Muscle of arm (tissue), 12 donors: ENCODE measurements around the gene C7orf57. TPM values are rescaled to one million over a fixed set of nuclear protein-coding genes. Genes with fewer than 3 reads are reported as not detected.
"Not testable (repeated sequence)": the region's sequence is repeated elsewhere in the genome, so short reads cannot be mapped to it uniquely, and the experiment has no call there.

Experiments
- DNase-seq: peaks from one replicate; pipeline ENCODE4 v3.0.0-alpha.2; 2013
- polyA plus RNA-seq, 12 donors: library from polyadenylated mRNA; unstranded; fragments of 120-200 nt; gene quantifications; one replicate each; pipeline ENCODE4 v1.2.1, GENCODE V29; 2013; ENCODE audit not compliant: insufficient read length in 12 of 12

Gene C7orf57
- polyA plus RNA-seq, 12 donors, result 0.09 to 0.20 (median 0.16) TPM; not detected in 7

DNA sequence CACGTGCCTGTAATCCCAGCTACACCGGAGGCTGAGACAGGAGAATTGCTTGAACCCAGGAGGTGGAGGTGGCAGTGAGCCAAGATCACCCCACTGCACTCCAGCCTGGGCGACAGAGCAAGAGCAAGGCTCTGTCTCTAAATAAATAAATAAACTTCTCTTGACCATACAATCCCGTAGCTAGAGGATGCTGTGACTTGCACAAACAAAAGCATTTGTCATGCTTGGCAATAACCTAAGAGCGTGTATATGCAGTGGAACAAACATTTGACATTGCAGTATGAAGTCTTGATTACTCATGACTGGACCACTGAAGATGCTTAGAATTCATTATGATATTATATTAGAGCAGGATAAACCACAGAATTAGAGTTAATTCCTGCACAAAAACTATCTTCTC is 1.4 kb upstream of the C7orf57 start:
- no peak for DNase-seq

DNA sequence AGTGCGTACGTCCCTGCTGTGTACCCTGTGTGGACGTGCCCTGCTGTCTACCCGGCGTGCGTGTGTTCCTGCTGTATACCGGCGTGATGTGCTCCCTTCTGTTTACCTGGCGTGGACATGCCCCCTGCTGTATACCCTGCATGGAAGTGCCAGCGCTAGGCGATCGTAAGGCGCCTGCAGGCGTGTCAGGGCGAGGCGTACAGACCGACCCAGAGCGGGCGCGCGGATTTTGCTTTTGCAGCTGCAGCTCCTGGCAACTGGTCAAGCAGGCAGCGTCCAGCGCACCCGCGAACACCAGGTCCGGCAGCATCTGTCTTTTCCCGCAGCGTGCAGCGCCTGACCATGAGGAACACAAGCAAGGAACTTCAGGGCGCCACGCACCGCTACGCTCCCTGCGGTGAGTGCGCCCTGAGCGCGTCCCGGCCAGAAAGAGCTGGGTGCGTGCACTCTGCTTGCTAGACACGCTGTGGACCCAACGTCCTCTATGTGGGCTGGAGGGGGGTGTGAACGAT is 680 bp downstream of the C7orf57 start:
- peak; percentile 45 for DNase-seq

DNA sequence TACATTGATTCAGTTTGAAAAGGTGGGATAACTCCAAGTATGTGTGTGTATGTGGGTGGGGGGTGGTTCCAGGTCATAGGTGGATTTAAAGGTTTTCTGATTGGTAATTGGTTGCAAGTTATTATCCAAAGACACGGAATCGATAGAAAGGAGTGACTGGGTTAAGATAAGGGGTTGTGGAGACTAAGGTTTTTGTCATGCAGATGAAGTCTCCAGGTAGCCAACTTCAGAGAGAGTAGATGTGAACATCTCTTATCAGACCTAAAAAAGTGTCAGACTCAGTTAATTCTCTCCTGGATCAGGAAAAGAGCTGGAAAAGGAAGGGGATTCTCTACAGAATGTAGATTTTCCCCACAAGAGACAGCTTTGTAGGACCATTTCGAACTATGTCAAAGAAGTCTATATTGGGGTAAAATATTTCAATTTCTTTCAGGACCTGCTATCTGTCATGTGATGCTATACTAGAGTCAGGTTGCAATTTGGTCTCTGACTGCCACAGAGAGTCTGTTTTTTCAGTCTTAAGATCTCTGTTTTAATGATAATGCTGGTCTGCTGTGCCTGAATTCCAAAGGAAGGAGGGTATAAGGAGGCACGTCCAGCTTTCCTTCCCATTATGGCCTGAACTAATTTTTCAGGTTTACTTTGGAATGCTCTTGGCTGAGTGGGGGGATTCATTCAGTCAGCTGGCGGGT is 3.6 kb downstream of the C7orf57 start:
- no peak for DNase-seq

DNA sequence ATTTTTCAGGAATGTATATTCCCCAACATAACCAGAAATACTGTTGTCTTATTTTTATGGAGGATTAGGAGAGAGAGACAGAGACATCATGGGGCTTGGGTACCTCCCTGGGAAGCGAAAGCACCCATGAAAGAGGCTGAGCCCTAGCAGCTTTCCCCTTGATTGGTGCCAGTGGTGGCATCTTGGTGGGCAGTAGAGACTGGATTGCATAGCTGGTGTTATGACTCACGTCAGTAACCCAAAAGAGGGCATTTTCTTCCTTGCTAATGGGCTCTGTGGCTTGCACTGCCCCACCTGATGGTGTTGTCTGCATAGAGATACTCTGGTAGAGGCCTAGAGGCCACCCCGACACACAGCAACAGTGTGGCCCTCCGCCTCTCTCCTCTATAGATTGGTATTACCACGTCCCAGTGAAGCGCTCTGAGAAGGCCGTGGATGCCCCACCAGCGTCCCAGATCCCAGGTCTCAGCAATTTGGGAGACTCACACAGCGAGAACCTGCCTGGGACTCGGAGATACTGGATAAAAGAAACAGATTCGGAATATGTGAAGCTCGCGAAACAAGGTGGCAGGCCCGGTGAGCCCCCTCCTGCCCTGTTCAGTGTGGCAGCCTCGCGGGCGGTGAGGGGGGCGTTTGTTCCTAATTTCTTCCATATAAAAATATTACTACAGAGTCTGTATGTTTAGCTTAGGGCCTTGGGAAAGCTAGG is 5.8 kb downstream of the C7orf57 start:
- DNase-seq, result no peak

DNA sequence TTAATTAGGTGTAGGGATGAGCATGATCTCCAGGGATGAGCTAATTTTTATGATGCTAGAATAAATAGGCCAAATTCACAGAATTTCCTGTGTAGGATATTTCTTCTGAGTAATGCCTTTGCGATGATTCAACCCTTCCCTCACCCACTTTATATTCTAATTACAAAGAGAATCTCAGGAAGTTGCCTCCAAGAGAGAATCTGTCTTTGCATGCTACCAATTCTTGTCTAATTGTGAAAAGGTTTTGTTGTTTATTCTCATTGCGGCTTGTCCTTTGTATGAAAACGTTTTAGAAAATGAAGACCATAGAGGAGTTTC is 6.3 kb downstream of the C7orf57 start:
- no peak for DNase-seq

DNA sequence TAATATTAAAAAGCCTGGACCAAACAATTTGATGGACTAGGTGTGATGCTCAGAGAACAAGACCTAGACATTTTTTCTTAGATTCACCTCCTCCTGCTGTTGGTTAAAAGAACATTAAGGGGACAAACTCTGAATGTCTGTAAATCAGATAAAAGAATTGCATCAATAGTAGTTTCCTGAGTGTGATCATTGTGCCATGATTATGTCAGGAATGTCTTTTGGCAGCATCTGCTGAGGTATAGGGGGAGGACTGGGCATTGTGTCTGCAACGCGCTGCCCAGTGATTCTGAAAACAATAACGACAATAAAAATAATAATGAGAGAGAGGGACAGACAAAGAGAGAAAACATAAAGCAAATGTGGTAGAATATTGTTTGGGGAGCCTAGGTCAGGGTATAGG is 6.9 kb downstream of the C7orf57 start:
- no peak for DNase-seq

DNA sequence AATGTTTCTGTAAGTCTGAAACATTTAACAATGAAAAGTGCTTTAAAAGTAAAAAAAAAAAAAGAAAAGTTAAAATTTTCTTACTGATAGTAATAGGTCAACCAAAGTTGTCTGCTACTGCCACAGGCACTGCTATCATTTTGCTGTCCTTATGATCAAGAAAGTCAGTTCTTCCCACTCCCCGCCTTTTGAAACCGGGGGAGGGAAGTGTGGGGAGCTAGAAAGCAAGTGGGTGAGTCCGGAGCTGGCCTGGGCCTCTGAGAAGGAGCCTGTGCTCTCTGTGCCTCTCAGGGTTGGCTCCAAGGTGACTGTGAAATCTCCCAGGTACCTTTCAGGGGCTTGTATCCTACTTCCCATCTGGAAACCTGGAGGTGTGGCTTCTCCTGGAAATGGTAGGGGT is 7.3 kb downstream of the C7orf57 start:
- no peak for DNase-seq

DNA sequence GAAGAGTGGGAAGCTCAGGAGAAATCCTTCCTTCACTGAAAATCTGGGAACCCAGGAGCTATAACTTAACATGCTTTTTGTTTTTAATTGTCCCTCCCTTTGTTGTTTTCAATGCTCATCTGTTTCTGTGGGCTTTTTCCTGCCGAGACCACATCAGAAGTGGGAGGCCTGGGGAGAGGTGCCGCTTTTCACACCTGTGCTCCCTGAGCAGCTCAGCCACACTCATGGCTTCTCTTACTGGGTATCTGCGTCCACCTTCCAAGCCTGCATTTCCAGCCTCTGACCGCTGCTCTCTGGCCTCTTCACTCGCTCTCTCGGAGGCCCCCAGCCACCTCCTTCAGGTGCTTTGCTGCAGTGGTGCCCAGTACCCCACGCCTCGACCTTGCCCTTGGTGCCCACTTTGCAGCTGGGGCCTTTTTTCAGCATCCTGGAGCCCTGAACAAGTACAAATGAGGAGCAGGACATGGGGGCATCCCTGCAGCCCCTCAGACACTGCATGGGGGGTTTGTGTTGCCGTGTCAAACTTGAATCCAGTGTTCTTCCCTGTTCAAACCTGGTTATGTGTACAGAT is 9.9 kb downstream of the C7orf57 start:
- DNase-seq, result no peak

DNA sequence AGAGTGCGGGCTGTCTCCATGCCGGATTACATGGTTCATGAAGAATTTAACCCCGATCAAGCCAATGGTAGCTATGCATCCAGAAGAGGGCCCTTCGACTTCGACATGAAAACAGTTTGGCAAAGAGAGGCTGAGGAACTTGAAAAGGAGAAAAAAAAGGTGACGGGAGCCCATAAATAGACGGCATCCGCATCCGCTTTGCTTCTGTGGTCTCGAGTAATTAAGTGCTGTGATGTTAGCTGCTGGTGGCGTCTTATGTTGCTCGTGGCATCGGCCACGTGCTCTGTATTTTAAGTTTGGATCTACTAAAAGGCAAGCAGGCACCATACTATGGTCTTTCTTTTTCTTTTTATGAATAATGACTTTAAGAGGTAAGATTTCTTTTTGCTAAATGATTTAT is 11.1 kb downstream of the C7orf57 start:
- no peak for DNase-seq

DNA sequence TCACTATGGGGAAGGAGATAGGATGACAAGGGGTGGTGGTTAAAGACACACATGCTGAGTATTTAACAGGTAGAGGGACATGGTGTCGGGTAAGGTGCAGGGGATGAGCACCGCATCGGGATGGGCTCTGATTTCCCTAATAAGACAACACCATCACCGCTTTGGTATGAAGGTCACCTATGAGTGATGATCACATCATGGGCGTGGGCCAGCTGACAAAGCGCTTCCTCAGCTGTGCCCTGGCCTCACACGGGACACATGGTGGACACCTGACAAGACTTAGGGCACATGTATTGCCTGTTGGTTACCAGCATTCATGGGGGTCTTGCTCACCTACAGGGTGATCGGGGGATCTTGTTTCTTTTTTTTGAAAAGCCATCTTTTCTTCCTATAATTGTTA is 12.8 kb downstream of the C7orf57 start:
- DNase-seq, result no peak

DNA sequence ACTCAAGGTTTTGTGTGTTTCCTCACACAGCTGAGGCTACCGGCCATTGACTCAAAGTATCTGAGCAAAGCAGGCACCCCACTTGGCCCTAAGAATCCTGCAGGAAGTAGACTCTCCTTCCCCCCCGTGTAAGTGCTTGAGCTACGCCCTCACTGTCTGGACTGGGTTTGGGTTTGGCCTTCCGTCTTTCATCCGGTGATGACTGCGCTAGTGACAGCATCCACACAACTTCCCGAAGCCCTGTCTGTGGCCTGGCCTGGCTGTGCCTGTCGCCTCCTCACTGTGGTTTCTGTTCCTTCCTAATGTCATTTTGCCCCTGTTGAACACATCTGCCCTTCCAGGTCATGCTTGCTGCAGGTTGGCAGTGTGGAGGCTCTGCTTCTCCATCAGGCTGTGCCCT is 14.5 kb downstream of the C7orf57 start:
- no peak for DNase-seq

DNA sequence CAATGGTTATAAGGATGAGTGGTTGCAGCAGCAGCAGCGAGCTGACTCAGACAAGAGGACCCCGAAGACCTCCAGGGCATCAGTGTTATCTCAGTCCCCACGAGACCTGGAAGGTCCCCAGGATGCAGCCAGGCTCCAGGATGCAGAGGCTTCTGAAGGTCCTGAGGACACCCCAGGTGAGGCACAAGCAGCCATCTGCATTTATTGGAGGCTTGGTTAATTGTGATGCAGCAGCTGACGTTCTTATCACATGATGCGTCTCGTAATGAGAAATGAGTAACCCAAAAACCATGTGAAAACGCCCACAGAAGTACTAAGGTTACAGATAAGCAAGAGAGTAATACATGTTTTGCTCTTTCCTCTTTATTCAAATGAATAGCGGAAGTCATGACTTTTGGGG is 17.4 kb downstream of the C7orf57 start:
- DNase-seq, result no peak

DNA sequence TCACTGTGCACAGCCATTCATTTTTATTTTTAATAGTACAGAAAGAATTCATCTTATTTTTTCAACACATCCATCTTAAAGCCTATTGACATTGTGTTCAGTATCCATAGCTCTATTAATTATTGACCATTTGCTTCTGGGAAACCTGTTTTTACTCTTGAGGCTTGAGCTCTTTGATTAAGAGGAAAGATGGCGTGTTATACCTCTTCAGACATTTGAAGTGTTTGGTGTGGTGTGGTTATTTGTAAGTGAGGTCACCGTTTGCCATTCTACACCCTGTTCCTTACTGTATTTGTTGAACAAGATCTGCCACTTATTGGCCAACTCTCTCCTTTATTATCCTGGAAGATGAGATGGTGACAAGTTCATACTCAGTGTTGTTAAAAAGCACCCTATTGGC is 18.4 kb downstream of the C7orf57 start:
- DNase-seq, result no peak

DNA sequence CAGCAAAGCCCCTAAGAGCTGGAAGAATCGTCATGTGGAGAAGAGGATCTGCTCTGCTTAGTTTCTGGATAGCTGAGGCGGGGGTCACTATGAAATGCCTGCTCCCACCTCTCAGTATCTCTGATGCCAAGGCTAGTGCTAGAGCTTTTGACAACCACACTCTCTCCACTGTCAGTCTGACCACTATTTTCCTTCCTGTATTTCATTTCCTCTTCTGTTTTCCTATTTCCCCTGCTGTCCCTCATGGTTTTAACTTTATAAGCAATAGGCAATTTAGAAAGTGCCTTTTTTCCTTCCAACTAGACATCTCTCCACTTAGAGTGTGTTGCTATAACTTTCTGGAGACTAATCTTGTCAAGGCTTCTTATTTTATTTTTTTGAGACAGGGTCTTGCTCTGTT is 23.6 kb downstream of the C7orf57 start:
- no peak for DNase-seq

DNA sequence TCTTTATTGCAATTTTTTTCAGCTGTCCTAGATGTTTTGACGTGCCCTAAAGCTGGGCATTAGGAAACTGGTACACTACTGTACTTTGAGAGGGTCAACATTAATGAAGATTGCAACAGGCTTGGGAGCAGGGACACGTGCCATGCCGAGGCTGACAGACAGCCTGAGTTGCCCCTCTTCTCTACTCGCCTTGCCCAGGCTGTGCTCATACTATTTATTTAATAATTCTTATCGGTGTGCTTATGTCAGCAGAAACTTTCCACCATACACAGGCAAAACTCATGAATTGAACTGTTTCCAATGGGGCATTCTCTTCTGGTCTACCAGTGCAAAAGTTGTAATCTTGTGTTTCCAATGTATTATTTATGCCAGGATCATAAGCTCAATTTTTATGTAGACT is 24.4 kb downstream of the C7orf57 start:
- no peak for DNase-seq

DNA sequence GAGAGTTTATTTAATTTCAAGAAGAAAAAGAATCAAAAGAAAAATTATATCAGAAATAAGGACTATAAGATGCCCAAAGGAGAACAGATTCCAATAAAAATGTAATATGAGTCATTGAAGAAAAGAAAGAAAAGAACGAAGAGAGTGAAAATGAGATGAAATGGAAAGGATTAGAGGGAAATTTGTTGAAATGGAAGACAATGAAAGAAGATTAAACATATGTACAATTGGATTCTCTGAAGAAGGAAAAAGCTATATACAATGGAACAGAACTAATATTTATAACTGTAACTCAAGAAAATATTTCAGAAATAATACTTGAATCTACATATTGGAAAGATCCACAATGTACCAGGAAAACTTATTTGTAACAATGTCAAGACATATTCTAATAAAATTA is 28.6 kb downstream of the C7orf57 start:
- DNase-seq, result no peak

DNA sequence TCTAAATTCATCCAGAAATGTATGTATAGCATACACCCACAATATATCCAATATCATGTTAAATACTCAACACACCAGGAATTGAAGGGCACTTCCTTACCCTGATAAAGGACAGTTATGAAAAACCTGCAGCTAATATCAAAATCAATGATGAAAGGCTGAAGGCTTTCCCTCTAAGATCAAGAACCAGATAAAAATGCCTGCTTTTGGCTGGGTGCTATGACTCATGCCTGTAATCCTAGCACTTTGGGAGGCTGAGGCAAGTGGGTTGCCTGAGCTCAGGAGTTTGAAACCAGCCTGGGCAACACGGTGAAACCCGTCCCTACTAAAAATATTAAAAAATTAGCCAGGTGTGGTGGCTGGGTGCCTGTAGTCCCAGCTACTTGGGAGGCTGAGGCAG is 32.1 kb downstream of the C7orf57 start:
- no peak for DNase-seq

DNA sequence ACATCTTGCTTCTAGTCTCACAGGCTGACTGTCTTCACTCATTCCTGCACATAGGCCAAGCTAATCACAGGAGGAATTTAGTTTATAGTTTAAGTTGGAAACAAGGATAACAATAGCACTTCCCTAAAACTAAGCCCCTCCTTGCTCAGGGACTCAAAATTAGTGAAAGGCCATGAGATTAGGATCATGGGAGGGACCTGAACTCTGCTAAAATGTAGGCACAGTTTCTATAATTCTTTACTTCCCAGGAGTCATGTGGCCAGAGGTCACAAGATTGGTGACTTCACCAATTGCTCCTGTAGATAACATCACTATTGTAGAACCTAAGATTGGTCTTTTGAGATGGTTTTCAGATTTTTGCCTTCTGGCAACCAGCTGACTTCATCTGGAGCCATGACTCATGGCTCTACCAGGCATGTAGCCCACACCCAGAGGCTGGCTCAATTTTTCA is 38.9 kb downstream of the C7orf57 start:
- DNase-seq, result no peak

DNA sequence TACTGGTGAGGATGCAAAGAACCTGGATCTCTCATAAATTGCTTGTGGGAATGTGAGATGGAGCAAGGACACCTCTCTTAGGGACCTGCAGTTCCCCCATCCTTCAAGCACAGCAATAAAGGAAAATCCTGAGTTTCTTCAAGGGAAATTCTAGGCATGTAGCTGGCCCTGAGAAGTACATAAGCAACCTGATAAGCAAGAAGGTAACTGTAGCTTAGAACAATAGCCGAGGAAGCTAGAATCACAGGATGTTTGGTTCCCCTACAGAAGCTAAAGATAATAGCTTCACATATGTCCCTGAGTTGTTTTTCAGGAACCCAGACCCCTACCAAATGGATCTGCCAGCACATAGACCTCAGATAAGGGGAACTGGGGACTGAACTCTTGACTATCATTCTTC is 42.1 kb downstream of the C7orf57 start:
- DNase-seq, result no peak

DNA sequence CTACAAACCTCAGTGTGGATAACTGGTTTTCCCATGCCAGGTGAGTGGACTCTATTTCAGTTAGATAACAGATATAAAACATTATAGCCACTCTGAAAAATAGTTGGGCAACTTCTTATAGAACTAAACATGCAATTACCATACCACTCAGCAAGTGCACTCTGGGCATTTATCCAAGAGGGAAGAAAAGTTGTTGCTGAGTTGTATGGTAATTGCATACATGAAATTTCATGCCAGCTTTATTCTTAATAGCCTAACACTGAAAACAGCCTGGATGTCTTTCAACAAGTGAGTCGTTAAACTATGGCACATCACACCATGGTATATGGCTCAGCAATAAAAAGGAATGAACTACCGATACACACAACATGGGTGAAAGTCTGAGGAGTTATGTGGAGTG is 43.1 kb downstream of the C7orf57 start:
- DNase-seq, result no peak

DNA sequence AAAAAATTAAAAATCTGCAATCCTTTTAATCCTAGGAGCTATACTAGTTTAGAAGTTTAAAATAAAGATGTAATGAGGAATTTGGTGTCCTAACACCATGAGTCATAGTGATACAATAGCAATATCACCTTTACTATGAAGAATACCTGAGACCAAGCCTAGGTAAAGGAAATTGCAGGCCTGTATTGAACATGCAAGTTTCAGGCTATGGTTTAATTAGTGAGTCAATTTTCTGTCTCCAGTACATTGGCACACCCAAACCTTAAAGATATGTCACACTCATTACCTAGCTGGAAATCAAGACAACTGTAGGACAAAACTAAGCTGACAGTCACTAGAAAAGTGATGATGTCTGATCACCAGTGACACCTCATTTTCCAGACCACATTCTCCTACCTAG is 47.0 kb downstream of the C7orf57 start:
- DNase-seq, result not testable (repeated sequence)

DNA sequence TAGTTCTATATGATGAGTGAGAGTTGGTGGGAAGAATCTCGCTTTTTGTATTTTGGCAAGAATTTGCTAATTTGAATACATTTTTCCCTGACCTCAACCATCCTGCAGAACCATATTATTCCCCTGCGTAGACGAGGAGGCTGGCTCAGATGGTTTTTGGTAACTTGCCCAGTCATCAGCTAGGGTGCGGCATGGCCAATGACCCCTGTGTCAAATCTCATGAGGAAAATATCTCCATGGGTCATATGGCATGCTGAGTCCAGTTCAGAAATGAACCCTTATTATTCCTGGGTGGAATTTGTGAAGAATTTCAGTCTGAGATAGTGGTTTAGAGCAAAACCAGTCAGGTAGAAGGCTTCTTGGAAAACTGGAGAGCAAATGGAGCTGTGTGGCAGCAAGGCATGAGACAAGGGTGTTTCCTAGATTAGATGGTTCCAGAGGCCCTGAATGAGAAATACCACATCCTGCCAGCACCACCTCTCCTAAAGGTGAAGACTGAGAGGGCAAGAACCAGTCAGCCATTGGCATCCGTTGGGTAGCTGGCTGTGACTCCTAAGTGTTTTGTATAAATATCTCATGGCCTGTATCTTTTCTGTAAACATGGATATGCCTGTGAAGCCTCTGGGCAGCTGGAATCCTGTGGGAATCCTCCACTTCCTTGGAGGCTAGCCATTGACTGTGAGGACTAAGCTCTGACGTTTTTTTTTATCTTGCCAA is 47.9 kb downstream of the C7orf57 start:
- DNase-seq, result no peak
